Astrocyte (in vitro differentiated cells and primary cell): ENCODE results near the gene KIAA0319L.

Experiments
- CTCF ChIP-seq: IDR thresholded peaks from 2 replicates; pipeline ENCODE4 v1.5.1; 2011; ENCODE audit warnings: low read depth, mild to moderate bottlenecking, inconsistent platforms, low read length, moderate library complexity; ENCODE audit not compliant: insufficient read depth
- EZH2 ChIP-seq: IDR thresholded peaks from 2 replicates; pipeline ENCODE4 v1.6.1; 2012; ENCODE audit warnings: mild to moderate bottlenecking, low read length, inconsistent platforms; ENCODE audit not compliant: insufficient read depth

- TF ChIP-seq CTCF = no peak
- TF ChIP-seq EZH2 = no peak
Observed at GRCh38 chr1:35531368-35531767, 25.8 kb downstream of the KIAA0319L start.
